ENCODE data around the gene ADAMTS10. TPM values are rescaled to one million over a fixed set of nuclear protein-coding genes. Genes with fewer than 3 reads are reported as not detected.

The ADAMTS10 gene
- total RNA-seq, 2 experiments from 2014 or later, result 67.5 to 72.9 TPM

DNA sequence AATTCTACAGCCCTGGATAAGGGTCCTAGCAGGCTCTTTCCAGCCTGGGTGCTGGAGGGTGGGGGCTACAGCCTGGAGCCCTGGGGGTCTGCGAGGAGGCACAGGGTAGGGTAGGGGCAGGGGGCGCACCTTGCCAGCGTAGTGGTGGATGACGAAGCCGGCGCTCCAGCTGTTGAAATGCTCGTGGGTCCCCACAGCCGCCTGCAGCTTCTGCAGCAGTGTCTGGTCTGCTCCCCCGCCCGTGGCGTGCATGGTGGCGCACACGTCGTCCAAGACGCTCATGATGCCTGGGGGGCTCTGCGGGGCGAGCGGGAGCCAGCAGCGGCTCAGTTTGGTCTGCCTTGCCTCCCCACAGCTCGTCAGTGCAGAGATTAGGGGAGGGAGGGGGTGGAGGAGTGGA is 66.3 kb downstream of the ADAMTS10 start:
- H3K27me3 ChIP-seq (ENCODE audit: control insufficient read depth in 1 of 2, insufficient read depth in 2 of 2, low read length in 2 of 2), result no peaks in the 10 kb centered on the region
- no peaks in the 10 kb centered on the region for H3K4me1 ChIP-seq (ENCODE audit: insufficient read depth, low read length)
- Mint-ChIP-seq H3K27ac (no peak overlapping the region), H3K4me1 (ENCODE audit: low read depth) (no peaks in the 10 kb centered on the region), H3K36me3 (ENCODE audit: low read depth) (peaks cover 7% of the 10 kb centered on the region), H3K9me3 (no peaks in the 10 kb centered on the region), H3K4me3 (no peak overlapping the region), H3K27me3 (no peaks in the 10 kb centered on the region)
- ChIA-PET CTCF (interaction anchor here (1.0 kb wide), 1 partner anchor 386 kb away, joined by 3 read pairs; no protein-coding TSS in a partner anchor), POLR2A (no interaction called here)
- peaks cover 48% of the 10 kb centered on the region for H3K36me3 ChIP-seq (ENCODE audit: insufficient read depth, low read length)
- no peak for TF ChIP-seq CTCF (IDR thresholded peaks at IDR 0.05)
- DNase-seq (no peak), ATAC-seq (ENCODE audit: poor library complexity) (no peak)
- no peak overlapping the region for H3K27ac ChIP-seq (ENCODE audit: low read depth in 1 of 2, low read length in 2 of 2)
- intact Hi-C loops (cut with DNase I, micrococcal nuclease), result no loop called here
- H3K4me3 ChIP-seq (ENCODE audit: low read length), result no peak overlapping the region
- no peaks in the 10 kb centered on the region for H3K9me3 ChIP-seq (ENCODE audit: control insufficient read depth in 1 of 2, insufficient read depth in 1 of 2, low read length in 2 of 2)

- Histone ChIP-seq H3K4me3 (ENCODE audit: low read length) (no peak overlapping the region), H3K9me3 (ENCODE audit: control insufficient read depth in 1 of 2, insufficient read depth in 1 of 2, low read length in 2 of 2) (no peaks in the 10 kb centered on the region), H3K4me1 (ENCODE audit: insufficient read depth, low read length) (no peaks in the 10 kb centered on the region), H3K27me3 (ENCODE audit: control insufficient read depth in 1 of 2, insufficient read depth in 2 of 2, low read length in 2 of 2) (no peaks in the 10 kb centered on the region), H3K27ac (ENCODE audit: low read depth in 1 of 2, low read length in 2 of 2) (no peak overlapping the region), H3K36me3 (ENCODE audit: insufficient read depth, low read length) (peaks cover 56% of the 10 kb centered on the region)
- DNase-seq, result no peak
- H3K36me3 Mint-ChIP-seq (ENCODE audit: low read depth), result peaks cover 16% of the 10 kb centered on the region
- no peak overlapping the region for H3K4me3 Mint-ChIP-seq
- no peaks in the 10 kb centered on the region for H3K9me3 Mint-ChIP-seq
- TF ChIP-seq CTCF (IDR thresholded peaks at IDR 0.05), result no peak
- no peaks in the 10 kb centered on the region for H3K27me3 Mint-ChIP-seq
- H3K4me1 Mint-ChIP-seq (ENCODE audit: low read depth), result no peaks in the 10 kb centered on the region
- ChIA-PET CTCF (no interaction called here), POLR2A (no interaction called here)
- intact Hi-C loops (cut with DNase I, micrococcal nuclease), result no loop called here
- H3K27ac Mint-ChIP-seq, result no peak overlapping the region
- ATAC-seq (ENCODE audit: poor library complexity), result no peak
Observed at GRCh38 chr19:8539621-8540149, 70.8 kb downstream of the ADAMTS10 start.

GRCh38 chr19:8537099-8537498 is 73.4 kb downstream of the ADAMTS10 start:
- H3K27me3 ChIP-seq (ENCODE audit: control insufficient read depth in 1 of 2, insufficient read depth in 2 of 2, low read length in 2 of 2), result no peaks in the 10 kb centered on the region
- H3K9me3 ChIP-seq (ENCODE audit: control insufficient read depth in 1 of 2, insufficient read depth in 1 of 2, low read length in 2 of 2), result no peaks in the 10 kb centered on the region
- no peak for TF ChIP-seq CTCF (IDR thresholded peaks at IDR 0.05)
- H3K27ac ChIP-seq (ENCODE audit: low read depth in 1 of 2, low read length in 2 of 2), result no peak overlapping the region
- Mint-ChIP-seq H3K27me3 (no peaks in the 10 kb centered on the region), H3K36me3 (ENCODE audit: low read depth) (peaks cover 18% of the 10 kb centered on the region), H3K4me1 (ENCODE audit: low read depth) (no peaks in the 10 kb centered on the region), H3K4me3 (no peak overlapping the region), H3K27ac (no peak overlapping the region), H3K9me3 (no peaks in the 10 kb centered on the region)
- H3K4me3 ChIP-seq (ENCODE audit: low read length), result no peak overlapping the region
- H3K4me1 ChIP-seq (ENCODE audit: insufficient read depth, low read length), result no peaks in the 10 kb centered on the region
- CTCF ChIA-PET, result no interaction called here
- DNase-seq (no peak), ATAC-seq (ENCODE audit: poor library complexity) (no peak)
- peaks cover 57% of the 10 kb centered on the region for H3K36me3 ChIP-seq (ENCODE audit: insufficient read depth, low read length)
- POLR2A ChIA-PET, result interaction anchor here (1.3 to 1.4 kb wide), 2 partner anchors 23 to 32 kb away, joined by 3 to 5 read pairs; partner anchors contain the start of gene ZNF414
- intact Hi-C loops (cut with DNase I, micrococcal nuclease), result no loop called here

Data from CD4-positive, alpha-beta T cell (primary cell).